Fibroblast of skin of left quadriceps (primary cell): ENCODE results near the gene SARS1.

Experiments
- DNase-seq, 2 experiments: peaks; one replicate each; pipeline ENCODE4 v3.0.0-alpha.2; 2013; ENCODE audit warnings: low read depth in 2 of 2

SARS1 gene

DNA sequence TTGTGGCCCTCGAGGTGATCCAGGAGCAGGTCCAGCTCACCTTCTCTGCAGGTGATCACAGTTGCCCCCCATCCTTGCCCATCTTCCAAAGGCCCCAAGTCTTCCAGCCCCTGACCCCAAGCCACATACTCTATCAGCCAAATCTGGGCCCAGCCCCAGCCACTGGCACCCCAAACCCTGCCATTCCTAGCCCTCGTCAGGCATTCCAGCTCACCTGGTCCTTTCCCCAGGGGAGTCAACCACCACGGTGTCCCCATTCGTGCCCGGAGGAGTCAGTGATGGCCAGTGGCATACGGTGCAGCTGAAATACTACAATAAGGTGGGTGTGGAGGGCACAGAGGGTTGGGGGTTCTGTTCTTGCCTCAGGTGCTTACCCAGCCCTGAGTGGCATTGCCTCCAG lies 47.9 kb downstream of the SARS1 start:
- DNase-seq = no peak

DNA sequence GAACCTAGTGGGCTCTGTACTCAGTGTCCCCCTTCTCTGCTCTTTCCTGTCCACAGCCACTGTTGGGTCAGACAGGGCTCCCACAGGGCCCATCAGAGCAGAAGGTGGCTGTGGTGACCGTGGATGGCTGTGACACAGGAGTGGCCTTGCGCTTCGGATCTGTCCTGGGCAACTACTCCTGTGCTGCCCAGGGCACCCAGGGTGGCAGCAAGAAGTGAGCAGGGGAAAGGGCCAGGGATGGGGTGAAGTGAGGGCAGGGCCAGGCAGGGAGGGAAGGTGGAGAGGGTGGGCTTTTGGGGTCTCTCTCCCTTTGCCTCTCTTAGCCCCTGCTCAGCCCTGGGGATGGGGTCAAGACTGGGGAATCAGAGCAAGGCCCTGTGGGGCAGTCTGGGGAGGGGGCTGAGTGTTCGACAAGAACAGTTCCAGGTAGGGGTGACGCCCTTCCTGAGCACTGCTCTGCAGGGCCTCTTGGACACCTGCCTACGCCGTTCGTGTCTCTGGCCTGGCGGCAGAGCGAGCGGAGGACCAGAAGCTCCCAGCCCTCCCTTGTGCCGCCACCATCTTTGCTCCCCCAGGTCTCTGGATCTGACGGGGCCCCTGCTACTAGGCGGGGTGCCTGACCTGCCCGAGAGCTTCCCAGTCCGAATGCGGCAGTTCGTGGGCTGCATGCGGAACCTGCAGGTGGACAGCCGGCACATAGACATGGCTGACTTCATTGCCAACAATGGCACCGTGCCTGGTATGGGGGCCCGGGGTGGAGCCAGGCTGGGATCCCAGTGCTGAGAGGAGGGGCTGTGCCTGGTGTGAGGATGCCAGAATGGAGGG lies 48.7 kb downstream of the SARS1 start:
- no peak for DNase-seq

DNA sequence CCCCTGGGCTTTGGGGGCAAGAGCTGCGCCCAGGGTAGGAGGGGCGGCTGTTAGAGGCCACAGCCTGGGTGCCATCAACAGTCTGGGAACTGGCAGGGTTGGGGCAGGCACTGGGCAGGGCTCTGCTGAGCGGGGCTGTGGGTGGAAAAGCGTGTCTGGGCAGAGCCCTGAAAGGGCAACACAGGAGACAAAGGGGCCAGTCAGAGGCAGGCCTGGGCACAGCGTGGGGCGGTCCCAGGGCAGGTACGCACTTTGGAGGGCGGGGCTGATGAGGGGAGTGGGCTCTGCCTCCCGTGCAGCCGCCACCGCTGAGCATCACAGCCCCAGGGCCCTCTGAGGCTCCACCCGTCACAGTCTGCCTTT lies 49.5 kb downstream of the SARS1 start:
- no peak for DNase-seq

DNA sequence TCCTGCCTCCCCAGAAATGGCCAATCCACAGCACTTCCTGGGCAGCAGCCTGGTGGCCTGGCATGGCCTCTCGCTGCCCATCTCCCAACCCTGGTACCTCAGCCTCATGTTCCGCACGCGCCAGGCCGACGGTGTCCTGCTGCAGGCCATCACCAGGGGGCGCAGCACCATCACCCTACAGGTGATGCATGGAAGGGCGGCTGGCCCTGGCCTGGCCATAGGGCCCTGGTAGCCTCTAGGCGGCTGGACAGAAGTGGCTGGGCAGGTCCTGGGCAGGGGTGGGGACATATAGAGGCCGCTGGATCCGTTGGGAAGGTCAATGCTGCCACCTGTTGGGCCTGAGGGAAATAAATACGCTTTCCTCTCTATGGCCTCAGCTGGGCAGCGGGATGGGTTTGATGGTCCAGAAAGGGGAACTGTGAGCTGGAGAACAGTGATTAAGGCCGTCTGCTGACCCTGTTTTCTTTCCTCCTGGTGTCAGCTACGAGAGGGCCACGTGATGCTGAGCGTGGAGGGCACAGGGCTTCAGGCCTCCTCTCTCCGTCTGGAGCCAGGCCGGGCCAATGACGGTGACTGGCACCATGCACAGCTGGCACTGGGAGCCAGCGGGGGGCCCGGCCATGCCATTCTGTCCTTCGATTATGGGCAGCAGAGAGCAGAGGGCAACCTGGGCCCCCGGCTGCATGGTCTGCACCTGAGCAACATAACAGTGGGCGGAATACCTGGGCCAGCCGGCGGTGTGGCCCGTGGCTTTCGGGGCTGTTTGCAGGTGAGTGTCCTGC lies 50.1 kb downstream of the SARS1 start:
- DNase-seq = no peak

DNA sequence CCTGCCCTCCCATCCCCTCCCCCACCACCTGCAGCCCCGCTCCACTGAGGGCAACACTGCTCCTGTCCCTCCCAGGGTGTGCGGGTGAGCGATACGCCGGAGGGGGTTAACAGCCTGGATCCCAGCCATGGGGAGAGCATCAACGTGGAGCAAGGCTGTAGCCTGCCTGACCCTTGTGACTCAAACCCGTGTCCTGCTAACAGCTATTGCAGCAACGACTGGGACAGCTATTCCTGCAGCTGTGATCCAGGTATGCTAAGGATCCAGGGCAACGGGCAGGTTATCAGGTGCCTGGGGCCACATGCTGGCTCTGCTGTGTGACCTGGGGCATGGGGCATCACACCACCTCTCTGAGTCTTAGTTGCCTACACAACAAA lies 50.6 kb downstream of the SARS1 start:
- DNase-seq = no peak

DNA sequence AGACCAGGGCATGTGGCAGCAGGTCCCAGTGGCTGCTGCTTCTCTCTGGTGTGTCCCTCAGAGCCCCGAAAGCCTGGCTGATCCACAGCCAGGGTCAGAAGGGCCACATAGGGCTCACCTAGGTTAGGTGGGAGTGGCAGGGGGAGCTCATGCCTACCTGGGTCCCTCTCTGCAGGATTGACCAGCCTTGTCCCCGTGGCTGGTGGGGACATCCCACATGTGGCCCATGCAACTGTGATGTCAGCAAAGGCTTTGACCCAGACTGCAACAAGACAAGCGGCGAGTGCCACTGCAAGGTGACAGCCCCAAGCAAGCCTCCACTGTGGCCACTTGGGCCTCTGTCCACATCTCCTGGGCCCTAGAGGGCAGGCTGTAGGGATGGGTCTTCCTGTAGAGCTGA lies 51.3 kb downstream of the SARS1 start:
- DNase-seq = no peak

DNA sequence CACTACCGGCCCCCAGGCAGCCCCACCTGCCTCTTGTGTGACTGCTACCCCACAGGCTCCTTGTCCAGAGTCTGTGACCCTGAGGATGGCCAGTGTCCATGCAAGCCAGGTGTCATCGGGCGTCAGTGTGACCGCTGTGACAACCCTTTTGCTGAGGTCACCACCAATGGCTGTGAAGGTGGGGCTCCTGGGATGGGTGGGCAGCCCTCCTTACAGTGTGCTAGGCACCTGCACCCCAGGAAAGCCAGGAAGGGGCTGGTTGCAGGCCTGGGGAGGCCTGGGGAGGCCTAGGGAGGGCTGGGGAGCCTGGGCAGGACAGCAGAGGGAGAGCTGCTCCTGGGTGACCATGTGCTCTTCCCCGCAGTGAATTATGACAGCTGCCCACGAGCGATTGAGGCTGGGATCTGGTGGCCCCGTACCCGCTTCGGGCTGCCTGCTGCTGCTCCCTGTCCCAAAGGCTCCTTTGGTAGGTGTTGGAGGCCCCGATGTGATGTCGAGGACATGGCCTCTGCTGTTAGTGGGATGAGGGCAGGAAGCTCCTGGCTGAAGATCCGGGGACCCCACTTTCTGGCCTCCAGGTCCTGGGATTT lies 52.1 kb downstream of the SARS1 start:
- DNase-seq = no peak

DNA sequence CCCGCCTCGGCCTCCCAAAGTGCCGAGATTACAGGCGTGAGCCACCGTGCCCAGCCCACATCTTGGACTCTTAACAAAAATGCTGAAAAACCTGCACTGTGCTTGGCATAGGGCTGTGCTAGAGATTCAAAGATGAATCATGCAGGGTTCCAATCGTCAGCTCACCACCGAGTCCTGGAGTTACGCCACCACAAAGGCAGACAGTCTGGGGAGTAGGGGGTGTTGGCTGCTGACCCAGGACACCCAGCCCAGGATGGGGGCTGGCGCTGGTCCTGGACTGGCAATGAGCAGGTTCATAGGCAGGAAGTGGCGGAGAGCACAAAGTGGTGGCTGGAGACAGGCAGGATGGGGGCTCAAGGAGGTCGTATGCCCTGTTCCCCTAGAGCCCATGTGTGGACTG lies 53.2 kb downstream of the SARS1 start:
- no peak for DNase-seq

DNA sequence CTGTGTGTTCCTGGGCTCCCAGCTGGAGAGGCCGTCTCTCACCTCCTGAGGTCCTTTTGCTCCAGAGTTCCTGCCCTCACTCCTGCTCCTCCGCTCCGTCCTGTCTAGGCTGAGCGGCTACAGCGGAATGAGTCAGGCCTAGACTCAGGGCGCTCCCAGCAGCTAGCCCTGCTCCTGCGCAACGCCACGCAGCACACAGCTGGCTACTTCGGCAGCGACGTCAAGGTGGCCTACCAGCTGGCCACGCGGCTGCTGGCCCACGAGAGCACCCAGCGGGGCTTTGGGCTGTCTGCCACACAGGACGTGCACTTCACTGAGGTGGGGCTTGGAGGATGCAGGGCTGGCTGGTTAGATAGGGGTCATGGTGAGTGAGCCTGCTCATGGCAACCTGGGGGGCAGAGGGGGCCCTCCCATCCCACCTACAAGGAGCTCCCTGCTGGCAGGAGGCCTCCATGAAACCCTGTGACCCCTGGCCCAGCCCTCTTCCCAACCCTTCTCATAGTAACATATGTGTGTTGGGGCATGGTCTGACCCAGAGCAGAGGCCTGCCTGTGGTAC lies 54.1 kb downstream of the SARS1 start:
- no peak for DNase-seq

DNA sequence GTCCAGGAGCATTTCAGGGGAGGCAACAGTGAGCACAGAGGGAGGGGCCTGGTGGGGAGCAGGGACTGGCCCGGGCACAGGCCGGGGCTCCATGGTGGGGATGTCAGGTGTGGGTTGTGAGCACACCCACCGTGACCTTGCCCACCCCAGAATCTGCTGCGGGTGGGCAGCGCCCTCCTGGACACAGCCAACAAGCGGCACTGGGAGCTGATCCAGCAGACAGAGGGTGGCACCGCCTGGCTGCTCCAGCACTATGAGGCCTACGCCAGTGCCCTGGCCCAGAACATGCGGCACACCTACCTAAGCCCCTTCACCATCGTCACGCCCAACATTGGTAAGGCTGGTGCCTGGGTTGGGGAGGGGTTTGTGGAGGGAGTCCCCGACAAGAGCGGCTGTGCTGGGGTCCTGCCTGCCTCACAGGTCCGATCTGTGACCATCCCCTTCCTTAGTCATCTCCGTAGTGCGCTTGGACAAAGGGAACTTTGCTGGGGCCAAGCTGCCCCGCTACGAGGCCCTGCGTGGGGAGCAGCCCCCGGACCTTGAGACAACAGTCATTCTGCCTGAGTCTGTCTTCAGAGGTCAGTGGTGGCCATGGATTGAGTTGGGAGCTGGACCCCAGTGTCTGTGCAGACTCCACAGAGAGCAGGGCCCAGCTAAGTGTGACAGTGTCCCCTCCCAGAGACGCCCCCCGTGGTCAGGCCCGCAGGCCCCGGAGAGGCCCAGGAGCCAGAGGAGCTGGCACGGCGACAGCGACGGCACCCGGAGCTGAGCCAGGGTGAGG lies 54.9 kb downstream of the SARS1 start:
- no peak for DNase-seq

DNA sequence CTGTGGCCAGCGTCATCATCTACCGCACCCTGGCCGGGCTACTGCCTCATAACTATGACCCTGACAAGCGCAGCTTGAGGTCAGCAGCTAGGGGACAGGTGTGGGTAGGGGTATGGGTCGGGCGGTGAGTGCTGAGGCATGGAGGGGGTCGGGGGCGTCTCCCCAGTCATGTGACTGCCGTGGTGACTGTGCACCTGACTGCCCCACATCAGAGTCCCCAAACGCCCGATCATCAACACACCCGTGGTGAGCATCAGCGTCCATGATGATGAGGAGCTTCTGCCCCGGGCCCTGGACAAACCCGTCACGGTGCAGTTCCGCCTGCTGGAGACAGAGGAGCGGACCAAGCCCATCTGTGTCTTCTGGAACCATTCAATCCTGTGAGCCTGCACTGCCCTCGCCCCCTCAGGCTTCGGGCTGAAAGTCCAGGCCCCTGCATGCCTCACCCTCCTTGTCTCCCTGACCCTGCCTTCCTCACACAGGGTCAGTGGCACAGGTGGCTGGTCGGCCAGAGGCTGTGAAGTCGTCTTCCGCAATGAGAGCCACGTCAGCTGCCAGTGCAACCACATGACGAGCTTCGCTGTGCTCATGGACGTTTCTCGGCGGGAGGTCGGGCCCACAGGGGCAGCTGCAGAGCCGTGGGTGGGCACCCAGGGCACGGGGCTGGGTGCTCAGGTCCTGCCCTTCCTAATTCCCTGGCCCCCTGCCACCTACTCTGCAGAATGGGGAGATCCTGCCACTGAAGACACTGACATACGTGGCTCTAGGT lies 55.7 kb downstream of the SARS1 start:
- no peak for DNase-seq

DNA sequence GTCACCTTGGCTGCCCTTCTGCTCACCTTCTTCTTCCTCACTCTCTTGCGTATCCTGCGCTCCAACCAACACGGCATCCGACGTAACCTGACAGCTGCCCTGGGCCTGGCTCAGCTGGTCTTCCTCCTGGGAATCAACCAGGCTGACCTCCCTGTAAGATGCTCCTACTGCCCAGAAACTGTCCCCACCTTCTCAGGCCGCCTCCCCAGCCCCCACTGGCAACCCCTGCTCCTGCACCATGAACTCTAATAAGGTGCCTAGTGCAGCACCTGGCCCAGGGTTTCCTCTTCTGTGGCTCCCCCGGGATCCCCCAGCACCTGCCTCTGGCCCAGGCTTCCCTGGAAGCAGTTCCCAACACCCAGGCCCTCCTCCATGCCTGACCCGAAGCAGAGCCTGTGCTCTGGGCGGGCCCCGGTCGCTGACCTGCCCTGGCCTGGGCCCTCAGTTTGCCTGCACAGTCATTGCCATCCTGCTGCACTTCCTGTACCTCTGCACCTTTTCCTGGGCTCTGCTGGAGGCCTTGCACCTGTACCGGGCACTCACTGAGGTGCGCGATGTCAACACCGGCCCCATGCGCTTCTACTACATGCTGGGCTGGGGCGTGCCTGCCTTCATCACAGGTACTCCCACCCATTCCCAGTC lies 56.4 kb downstream of the SARS1 start:
- DNase-seq = no peak

DNA sequence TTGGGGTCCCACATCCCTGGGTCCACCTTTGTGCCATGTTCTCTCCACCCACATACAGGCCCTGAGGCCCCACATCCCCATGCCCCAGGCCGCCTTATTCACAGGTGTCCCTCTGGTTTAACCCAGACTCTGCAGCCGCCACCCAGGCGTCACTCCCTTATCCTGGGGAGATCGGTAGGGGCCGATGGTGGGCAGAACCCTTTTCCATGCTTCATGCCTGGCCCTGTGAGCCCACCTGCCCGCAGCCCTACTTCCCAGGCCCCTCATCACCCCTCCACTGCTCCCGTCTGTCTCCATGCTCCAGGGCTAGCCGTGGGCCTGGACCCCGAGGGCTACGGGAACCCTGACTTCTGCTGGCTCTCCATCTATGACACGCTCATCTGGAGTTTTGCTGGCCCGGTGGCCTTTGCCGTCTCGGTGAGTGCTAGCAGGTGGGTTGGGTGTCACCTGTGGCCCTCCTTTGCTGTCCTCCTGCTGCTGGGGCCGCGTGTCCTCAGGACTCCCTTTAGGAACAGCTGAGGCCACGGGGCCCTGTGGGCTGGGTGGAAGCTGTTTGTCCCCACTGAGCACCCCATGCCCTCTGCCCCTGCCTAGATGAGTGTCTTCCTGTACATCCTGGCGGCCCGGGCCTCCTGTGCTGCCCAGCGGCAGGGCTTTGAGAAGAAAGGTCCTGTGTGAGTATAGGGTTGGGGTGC lies 57.1 kb downstream of the SARS1 start:
- DNase-seq = no peak

DNA sequence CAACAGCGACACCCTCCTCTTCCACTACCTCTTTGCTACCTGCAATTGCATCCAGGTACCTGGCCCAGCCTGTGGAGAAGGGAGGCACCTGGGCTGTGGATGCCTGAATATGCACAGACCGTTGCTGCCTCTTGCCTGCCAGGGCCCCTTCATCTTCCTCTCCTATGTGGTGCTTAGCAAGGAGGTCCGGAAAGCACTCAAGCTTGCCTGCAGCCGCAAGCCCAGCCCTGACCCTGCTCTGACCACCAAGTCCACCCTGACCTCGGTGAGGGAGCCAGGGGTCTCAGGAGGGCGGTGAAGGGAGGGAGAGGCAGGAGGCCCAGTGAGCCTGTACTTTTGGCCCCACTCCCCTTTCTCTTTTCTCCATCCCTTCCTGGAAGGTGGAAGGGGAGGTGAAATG lies 57.7 kb downstream of the SARS1 start:
- no peak for DNase-seq

DNA sequence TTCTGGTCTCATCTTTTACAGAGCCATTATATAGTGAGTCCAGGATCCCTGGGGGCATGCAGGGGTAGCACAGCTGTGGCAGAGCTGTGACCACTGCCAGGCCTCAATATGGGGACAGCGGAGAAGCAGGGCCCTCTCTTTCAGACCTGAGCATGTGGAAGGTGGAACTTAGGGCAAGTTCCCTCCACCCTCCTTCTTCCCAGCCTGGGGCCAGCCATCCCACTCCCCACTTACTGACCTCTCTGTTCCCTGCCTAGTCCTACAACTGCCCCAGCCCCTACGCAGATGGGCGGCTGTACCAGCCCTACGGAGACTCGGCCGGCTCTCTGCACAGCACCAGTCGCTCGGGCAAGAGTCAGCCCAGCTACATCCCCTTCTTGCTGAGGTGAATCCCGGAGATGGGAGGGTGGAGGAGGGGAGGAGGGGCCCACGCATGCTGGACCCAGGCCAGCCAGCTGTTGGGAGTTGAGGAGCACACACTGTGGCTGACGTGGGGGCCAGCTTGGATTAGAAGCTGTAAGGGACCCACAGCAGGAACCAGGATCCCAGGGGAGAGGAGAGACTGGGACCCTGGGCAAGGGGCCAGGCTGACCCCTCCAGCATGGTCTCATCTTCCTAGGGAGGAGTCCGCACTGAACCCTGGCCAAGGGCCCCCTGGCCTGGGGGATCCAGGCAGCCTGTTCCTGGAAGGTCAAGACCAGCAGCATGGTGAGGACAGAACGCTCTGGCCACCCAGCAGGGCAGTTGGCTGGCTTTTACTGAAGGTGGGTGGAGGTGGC lies 58.5 kb downstream of the SARS1 start:
- no peak for DNase-seq

DNA sequence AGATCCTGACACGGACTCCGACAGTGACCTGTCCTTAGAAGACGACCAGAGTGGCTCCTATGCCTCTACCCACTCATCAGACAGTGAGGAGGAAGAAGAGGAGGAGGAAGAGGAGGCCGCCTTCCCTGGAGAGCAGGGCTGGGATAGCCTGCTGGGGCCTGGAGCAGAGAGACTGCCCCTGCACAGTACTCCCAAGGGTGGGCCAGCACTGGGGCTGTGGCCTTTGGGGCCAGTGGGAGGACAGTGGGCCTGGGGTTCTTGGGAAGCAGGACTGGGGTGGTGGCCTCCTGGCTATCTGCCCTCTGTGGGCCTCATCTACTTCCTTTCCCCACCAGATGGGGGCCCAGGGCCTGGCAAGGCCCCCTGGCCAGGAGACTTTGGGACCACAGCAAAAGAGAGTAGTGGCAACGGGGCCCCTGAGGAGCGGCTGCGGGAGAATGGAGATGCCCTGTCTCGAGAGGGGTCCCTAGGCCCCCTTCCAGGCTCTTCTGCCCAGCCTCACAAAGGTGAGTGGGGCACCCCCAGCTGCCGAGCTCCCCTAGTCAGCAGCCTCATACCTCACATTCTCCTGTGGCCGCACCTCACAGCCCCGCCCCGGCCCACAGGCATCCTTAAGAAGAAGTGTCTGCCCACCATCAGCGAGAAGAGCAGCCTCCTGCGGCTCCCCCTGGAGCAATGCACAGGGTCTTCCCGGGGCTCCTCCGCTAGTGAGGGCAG lies 59.3 kb downstream of the SARS1 start:
- DNase-seq = no peak

DNA sequence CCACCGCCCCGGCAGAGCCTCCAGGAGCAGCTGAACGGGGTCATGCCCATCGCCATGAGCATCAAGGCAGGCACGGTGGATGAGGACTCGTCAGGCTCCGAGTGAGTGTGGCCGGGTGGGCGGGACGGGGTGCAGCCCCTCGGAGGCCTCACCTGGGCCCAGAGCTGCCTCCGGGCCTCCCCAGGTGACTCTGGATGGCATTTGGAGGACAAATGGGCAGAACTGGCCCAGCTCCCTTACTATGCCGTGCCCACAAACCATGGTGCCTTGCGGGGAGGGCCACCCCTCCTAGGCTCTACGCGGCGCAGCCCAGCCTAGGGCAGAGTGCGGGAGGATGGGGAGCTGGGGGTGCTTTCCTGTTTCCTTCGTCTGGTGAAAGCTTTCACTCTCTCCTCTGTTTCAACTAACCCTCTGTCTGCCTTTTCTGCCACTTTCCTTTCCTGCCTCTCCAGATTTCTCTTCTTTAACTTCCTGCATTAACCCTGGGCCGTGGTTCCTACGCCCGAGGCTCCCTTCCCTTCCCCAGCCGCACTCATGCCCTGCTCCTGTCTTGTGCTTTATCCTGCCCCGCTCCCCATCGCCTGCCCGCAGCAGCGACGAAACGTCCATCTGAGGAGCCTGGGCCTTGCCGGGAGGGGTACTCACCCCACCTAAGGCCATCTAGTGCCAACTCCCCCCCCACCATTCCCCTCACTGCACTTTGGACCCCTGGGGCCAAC lies 60.0 kb downstream of the SARS1 start:
- no peak for DNase-seq
